HL-60 (cell line): ENCODE results near the gene CBX6.

Source experiments
- DNase-seq, 2 experiments: peaks; one replicate each; pipeline ENCODE4 v3.0.0-alpha.2; 2010 to 2020; ENCODE audit warnings: low read depth in 1 of 2, low spot score in 1 of 2
- H3K27ac ChIP-seq: fragments of 250-450 bp; sonication (Bioruptor Pico); replicated peaks from 2 replicates; pipeline ENCODE4 v1.5.1; 2020; ENCODE audit warnings: mild to moderate bottlenecking, moderate library complexity
- H3K27me3 ChIP-seq: fragments of 250-450 bp; sonication (Bioruptor Pico); 2 replicates; pipeline ENCODE4 v1.5.1; 2021; ENCODE audit warnings: mild to moderate bottlenecking, moderate library complexity; ENCODE audit not compliant: insufficient read depth, poor library complexity, severe bottlenecking
- H3K4me3 ChIP-seq: replicated peaks from 2 replicates; pipeline ENCODE4 v1.5.1; 2011; ENCODE audit warnings: mild to moderate bottlenecking, control low read depth, low read length; ENCODE audit not compliant: insufficient read depth
- GABPA ChIP-seq: IDR thresholded peaks from 2 replicates; pipeline ENCODE4 v1.6.1; 2012; ENCODE audit warnings: low read depth
- POLR2AphosphoS5 ChIP-seq: IDR thresholded peaks from 2 replicates; pipeline ENCODE4 v1.6.1; 2012; ENCODE audit warnings: low read depth
- REST ChIP-seq: IDR thresholded peaks from 2 replicates; pipeline ENCODE4 v1.6.1; 2012; ENCODE audit warnings: low read depth; ENCODE audit not compliant: insufficient replicate concordance
- SPI1 ChIP-seq: IDR thresholded peaks from 2 replicates; pipeline ENCODE4 v1.6.1; 2012; ENCODE audit warnings: low read depth, mild to moderate bottlenecking, borderline replicate concordance
- TF ChIP-seq, protein P1 (sequence below): IDR thresholded peaks from one replicate; pipeline ENCODE4 v1.5.1; 2011; ENCODE audit warnings: low read length, control low read depth, inconsistent platforms; ENCODE audit not compliant: insufficient read depth

CBX6 gene

DNA sequence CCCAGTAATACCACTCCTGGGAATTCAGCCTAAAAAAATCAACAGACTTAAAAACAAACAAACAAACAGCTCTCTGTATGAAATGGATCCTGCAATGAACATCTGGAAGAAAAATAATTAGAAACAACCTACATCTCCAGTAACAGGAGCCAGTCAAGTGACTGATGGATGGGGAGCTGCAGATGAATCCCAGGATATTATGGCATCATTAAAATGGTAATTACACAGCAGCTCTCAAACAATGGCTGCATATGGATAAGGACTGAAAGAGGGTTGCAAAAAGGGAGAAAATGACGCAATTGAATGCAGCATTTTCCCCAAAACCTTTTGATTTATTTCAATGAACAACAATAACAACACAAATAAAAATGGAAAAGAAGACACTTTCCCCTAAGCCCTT is 32.3 kb downstream of the CBX6 start:
- Histone ChIP-seq H3K27ac (no peak overlapping the region), H3K4me3 (no peak overlapping the region), H3K27me3 (peaks cover 39% of the 10 kb centered on the region)
- TF ChIP-seq, protein P1, sequence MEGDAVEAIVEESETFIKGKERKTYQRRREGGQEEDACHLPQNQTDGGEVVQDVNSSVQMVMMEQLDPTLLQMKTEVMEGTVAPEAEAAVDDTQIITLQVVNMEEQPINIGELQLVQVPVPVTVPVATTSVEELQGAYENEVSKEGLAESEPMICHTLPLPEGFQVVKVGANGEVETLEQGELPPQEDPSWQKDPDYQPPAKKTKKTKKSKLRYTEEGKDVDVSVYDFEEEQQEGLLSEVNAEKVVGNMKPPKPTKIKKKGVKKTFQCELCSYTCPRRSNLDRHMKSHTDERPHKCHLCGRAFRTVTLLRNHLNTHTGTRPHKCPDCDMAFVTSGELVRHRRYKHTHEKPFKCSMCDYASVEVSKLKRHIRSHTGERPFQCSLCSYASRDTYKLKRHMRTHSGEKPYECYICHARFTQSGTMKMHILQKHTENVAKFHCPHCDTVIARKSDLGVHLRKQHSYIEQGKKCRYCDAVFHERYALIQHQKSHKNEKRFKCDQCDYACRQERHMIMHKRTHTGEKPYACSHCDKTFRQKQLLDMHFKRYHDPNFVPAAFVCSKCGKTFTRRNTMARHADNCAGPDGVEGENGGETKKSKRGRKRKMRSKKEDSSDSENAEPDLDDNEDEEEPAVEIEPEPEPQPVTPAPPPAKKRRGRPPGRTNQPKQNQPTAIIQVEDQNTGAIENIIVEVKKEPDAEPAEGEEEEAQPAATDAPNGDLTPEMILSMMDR, result no peak
- no peak for TF ChIP-seq SPI1
- no peak for TF ChIP-seq POLR2AphosphoS5
- no peak for TF ChIP-seq GABPA
- DNase-seq, result no peak

- no peak for DNase-seq
- no peak overlapping the region for H3K4me3 ChIP-seq
- no peak overlapping the region for H3K27ac ChIP-seq
- TF ChIP-seq POLR2AphosphoS5, result no peak
- no peak for TF ChIP-seq SPI1
- TF ChIP-seq, protein P1, result no peak
- no peak for TF ChIP-seq GABPA
- TF ChIP-seq REST, result no peak
- peaks cover 28% of the 10 kb centered on the region for H3K27me3 ChIP-seq
Observed at GRCh38 chr22:38837414-38837928, 34.5 kb downstream of the CBX6 start.

- no peak overlapping the region for H3K4me3 ChIP-seq
- H3K27me3 ChIP-seq, result peaks cover 18% of the 10 kb centered on the region
- no peak for TF ChIP-seq POLR2AphosphoS5
- TF ChIP-seq, protein P1, result no peak
- TF ChIP-seq REST, result no peak
- no peak for TF ChIP-seq SPI1
- no peak for TF ChIP-seq GABPA
- H3K27ac ChIP-seq, result no peak overlapping the region
- DNase-seq, result no peak
Observed at GRCh38 chr22:38835888-38836301, 36.1 kb downstream of the CBX6 start.

- no peak for DNase-seq
- Histone ChIP-seq H3K27me3 (peaks cover 15% of the 10 kb centered on the region), H3K27ac (no peak overlapping the region), H3K4me3 (no peak overlapping the region)
- no peak for TF ChIP-seq REST
- TF ChIP-seq, protein P1, result no peak
Observed at GRCh38 chr22:38834991-38835390, 37.0 kb downstream of the CBX6 start.
